22Rv1 (cell line): Measurements from ENCODE around the gene OST4.

Experiments used
- H3K27ac ChIP-seq: fragments of 450-650 bp; 2 replicates; pipeline ENCODE4 v1.5.1; 2017
- ZFX ChIP-seq: fragments of 450-650 bp; IDR thresholded peaks from 2 replicates; pipeline ENCODE4 v1.6.1; 2017; ENCODE audit warnings: antibody characterized with exemption, borderline replicate concordance
- TF ChIP-seq, protein P1 (sequence below): fragments of 450-650 bp; IDR thresholded peaks from 2 replicates; pipeline ENCODE4 v1.5.1; 2017; ENCODE audit warnings: mild to moderate bottlenecking

Gene OST4

GRCh38 chr2:27024188-27024587 lies 47.3 kb downstream of the OST4 start:
- H3K27ac ChIP-seq = no peak overlapping the region
- TF ChIP-seq, protein P1, sequence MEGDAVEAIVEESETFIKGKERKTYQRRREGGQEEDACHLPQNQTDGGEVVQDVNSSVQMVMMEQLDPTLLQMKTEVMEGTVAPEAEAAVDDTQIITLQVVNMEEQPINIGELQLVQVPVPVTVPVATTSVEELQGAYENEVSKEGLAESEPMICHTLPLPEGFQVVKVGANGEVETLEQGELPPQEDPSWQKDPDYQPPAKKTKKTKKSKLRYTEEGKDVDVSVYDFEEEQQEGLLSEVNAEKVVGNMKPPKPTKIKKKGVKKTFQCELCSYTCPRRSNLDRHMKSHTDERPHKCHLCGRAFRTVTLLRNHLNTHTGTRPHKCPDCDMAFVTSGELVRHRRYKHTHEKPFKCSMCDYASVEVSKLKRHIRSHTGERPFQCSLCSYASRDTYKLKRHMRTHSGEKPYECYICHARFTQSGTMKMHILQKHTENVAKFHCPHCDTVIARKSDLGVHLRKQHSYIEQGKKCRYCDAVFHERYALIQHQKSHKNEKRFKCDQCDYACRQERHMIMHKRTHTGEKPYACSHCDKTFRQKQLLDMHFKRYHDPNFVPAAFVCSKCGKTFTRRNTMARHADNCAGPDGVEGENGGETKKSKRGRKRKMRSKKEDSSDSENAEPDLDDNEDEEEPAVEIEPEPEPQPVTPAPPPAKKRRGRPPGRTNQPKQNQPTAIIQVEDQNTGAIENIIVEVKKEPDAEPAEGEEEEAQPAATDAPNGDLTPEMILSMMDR = no peak
- no peak for TF ChIP-seq ZFX

DNA sequence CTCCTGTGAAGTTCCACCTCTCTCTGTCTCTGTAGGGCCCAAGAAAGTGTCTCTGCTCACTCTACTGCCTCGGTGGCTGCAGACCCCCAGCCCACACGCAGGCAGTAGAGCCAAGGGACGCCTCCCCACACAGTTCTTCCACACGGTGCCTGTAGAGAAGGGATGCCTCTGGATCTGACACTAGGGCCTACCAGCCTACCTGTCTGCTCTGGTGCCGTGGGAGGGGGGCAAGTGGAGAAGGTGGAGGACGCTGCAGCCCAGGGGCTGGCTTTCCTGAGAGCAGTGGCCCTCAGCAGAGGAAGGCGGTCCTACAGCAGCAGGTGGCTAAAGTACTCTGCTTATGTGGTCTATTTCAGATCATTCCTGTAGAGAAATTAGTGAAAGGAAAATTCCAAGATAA lies 47.7 kb downstream of the OST4 start:
- TF ChIP-seq ZFX = no peak
- TF ChIP-seq, protein P1 = no peak
- H3K27ac ChIP-seq = no peak overlapping the region

- H3K27ac ChIP-seq = no peak overlapping the region
These were observed 50.0 kb downstream of the OST4 start for GRCh38 chr2:27021253-27022049.

More at GRCh38 chr2:27021253-27022049, 50.0 kb downstream of the OST4 start:
- TF ChIP-seq, protein P1 = no peak
- no peak for TF ChIP-seq ZFX
